ENCODE data around the gene CLASRP. TPM values are rescaled to one million over a fixed set of nuclear protein-coding genes. Genes with fewer than 3 reads are reported as not detected.

Gene CLASRP
- polyA plus RNA-seq, 1 donor (not counting 4 experiments of a cell fraction or from before 2014, with no cell fraction given): 21.4 TPM

- H3K4me2 ChIP-seq (ENCODE audit: control insufficient read depth, extremely low read depth, insufficient read depth, low read depth, low read length): peak overlapping the region; percentile 29
- H3K9me3 ChIP-seq (ENCODE audit: control insufficient read depth, low read depth, low read length): no peaks in the 10 kb centered on the region
- H3K27me3 ChIP-seq (ENCODE audit: control insufficient read depth, extremely low read depth, insufficient read depth, low read length): no peaks in the 10 kb centered on the region
- DNase-seq (ENCODE audit: low read depth, low spot score) (peak; percentile 28), FAIRE-seq (peak; percentile 36)
- H3K4me3 ChIP-seq (ENCODE audit: control insufficient read depth in 2 of 3, extremely low read depth in 1 of 3, insufficient read depth in 2 of 3, low read depth in 1 of 3, low read length in 3 of 3): no peak overlapping the region
- peaks cover 3% of the 10 kb centered on the region for H3K9me1 ChIP-seq (ENCODE audit: control insufficient read depth, extremely low read depth, insufficient read depth, low read length)
- no peak overlapping the region for H2AFZ ChIP-seq (ENCODE audit: control insufficient read depth, low read length)
- H3K36me3 ChIP-seq (ENCODE audit: control insufficient read depth in 2 of 2, extremely low read depth in 1 of 2, insufficient read depth in 2 of 2, low read length in 2 of 2): peaks cover 9 to 24% of the 10 kb centered on the region in 2 experiments
- no peak for TF ChIP-seq EZH2 (IDR thresholded peaks at IDR 0.05; ENCODE audit: low read length)
- no peak for TF ChIP-seq CTCF (optimal IDR thresholded peaks at IDR 0.05 in 1 of 3, IDR thresholded peaks at IDR 0.05 in 1 of 3, conservative IDR thresholded peaks at IDR 0.05 in 1 of 3; ENCODE audit: extremely low read depth in 1 of 3, insufficient read depth in 2 of 3, low read length in 3 of 3)
- H3K4me1 ChIP-seq (ENCODE audit: control insufficient read depth, extremely low read depth, insufficient read depth, low read length): peaks cover 28% of the 10 kb centered on the region
- peaks cover 22% of the 10 kb centered on the region for H4K20me1 ChIP-seq (ENCODE audit: control insufficient read depth, extremely low read depth, insufficient read depth, low read length)
- H3K27ac ChIP-seq (ENCODE audit: control insufficient read depth, insufficient read depth, low read length): no peak overlapping the region
- peaks cover 44% of the 10 kb centered on the region for H3K79me2 ChIP-seq (ENCODE audit: control insufficient read depth, insufficient read depth, low read length)
- H3K9ac ChIP-seq (ENCODE audit: control insufficient read depth, extremely low read depth, insufficient read depth, low read length): no peak overlapping the region
- dilution Hi-C loops (cut with MboI; ENCODE audit: extremely low pct_ligation_motif_present, low sequenced_read_pairs): no loop called here
Measured at GRCh38 chr19:45050036-45050435, 11.2 kb downstream of the CLASRP start.

GRCh38 chr19:45051929-45052579, 13.2 kb downstream of the CLASRP start:
- H3K9ac ChIP-seq (ENCODE audit: control insufficient read depth, extremely low read depth, insufficient read depth, low read length): no peak overlapping the region
- peaks cover 16% of the 10 kb centered on the region for H4K20me1 ChIP-seq (ENCODE audit: control insufficient read depth, extremely low read depth, insufficient read depth, low read length)
- H3K79me2 ChIP-seq (ENCODE audit: control insufficient read depth, insufficient read depth, low read length): peaks cover 26% of the 10 kb centered on the region
- DNase-seq (ENCODE audit: low read depth, low spot score) (no peak), FAIRE-seq (no peak)
- H2AFZ ChIP-seq (ENCODE audit: control insufficient read depth, low read length): no peak overlapping the region
- no peaks in the 10 kb centered on the region for H3K9me3 ChIP-seq (ENCODE audit: control insufficient read depth, low read depth, low read length)
- no peak for TF ChIP-seq EZH2 (IDR thresholded peaks at IDR 0.05; ENCODE audit: low read length)
- peaks cover 10 to 21% of the 10 kb centered on the region in 2 experiments for H3K36me3 ChIP-seq (ENCODE audit: control insufficient read depth in 2 of 2, extremely low read depth in 1 of 2, insufficient read depth in 2 of 2, low read length in 2 of 2)
- peaks cover 3% of the 10 kb centered on the region for H3K9me1 ChIP-seq (ENCODE audit: control insufficient read depth, extremely low read depth, insufficient read depth, low read length)
- dilution Hi-C loops (cut with MboI; ENCODE audit: extremely low pct_ligation_motif_present, low sequenced_read_pairs): no loop called here
- H3K4me3 ChIP-seq (ENCODE audit: control insufficient read depth in 2 of 3, extremely low read depth in 1 of 3, insufficient read depth in 2 of 3, low read depth in 1 of 3, low read length in 3 of 3): no peak overlapping the region
- no peak overlapping the region for H3K27ac ChIP-seq (ENCODE audit: control insufficient read depth, insufficient read depth, low read length)
- no peaks in the 10 kb centered on the region for H3K27me3 ChIP-seq (ENCODE audit: control insufficient read depth, extremely low read depth, insufficient read depth, low read length)
- H3K4me1 ChIP-seq (ENCODE audit: control insufficient read depth, extremely low read depth, insufficient read depth, low read length): peaks cover 28% of the 10 kb centered on the region
- H3K4me2 ChIP-seq (ENCODE audit: control insufficient read depth, extremely low read depth, insufficient read depth, low read depth, low read length): no peak overlapping the region

- no peak for DNase-seq (ENCODE audit: low read depth, low spot score)
- Histone ChIP-seq H3K27me3 (ENCODE audit: control insufficient read depth, extremely low read depth, insufficient read depth, low read length) (no peaks in the 10 kb centered on the region), H3K4me2 (ENCODE audit: control insufficient read depth, extremely low read depth, insufficient read depth, low read depth, low read length) (no peak overlapping the region), H3K79me2 (ENCODE audit: control insufficient read depth, insufficient read depth, low read length) (peaks cover 9% of the 10 kb centered on the region), H3K9me1 (ENCODE audit: control insufficient read depth, extremely low read depth, insufficient read depth, low read length) (peaks cover 3% of the 10 kb centered on the region), H3K27ac (ENCODE audit: control insufficient read depth, insufficient read depth, low read length) (no peak overlapping the region), H3K9ac (ENCODE audit: control insufficient read depth, extremely low read depth, insufficient read depth, low read length) (no peak overlapping the region), H3K4me1 (ENCODE audit: control insufficient read depth, extremely low read depth, insufficient read depth, low read length) (peaks cover 8% of the 10 kb centered on the region), H3K36me3 (ENCODE audit: control insufficient read depth in 2 of 2, extremely low read depth in 1 of 2, insufficient read depth in 2 of 2, low read length in 2 of 2) (peaks cover 43 to 54% of the 10 kb centered on the region in 2 experiments), H4K20me1 (ENCODE audit: control insufficient read depth, extremely low read depth, insufficient read depth, low read length) (peaks cover 11% of the 10 kb centered on the region), H3K4me3 (ENCODE audit: control insufficient read depth in 2 of 3, extremely low read depth in 1 of 3, insufficient read depth in 2 of 3, low read depth in 1 of 3, low read length in 3 of 3) (no peak overlapping the region), H2AFZ (ENCODE audit: control insufficient read depth, low read length) (no peak overlapping the region), H3K9me3 (ENCODE audit: control insufficient read depth, low read depth, low read length) (no peaks in the 10 kb centered on the region)
- FAIRE-seq: no peak
- TF ChIP-seq EZH2 (IDR thresholded peaks at IDR 0.05; ENCODE audit: low read length) (no peak), CTCF (optimal IDR thresholded peaks at IDR 0.05 in 1 of 3, IDR thresholded peaks at IDR 0.05 in 1 of 3, conservative IDR thresholded peaks at IDR 0.05 in 1 of 3; ENCODE audit: extremely low read depth in 1 of 3, insufficient read depth in 2 of 3, low read length in 3 of 3) (no peak)
- dilution Hi-C loops (cut with MboI; ENCODE audit: extremely low pct_ligation_motif_present, low sequenced_read_pairs): no loop called here
Measured at GRCh38 chr19:45056831-45057230, 18.0 kb downstream of the CLASRP start.
